ENCODE data around the gene UCHL3. TPM values are rescaled to one million over a fixed set of nuclear protein-coding genes. Genes with fewer than 3 reads are reported as not detected.

UCHL3 gene
- total RNA-seq, 1 experiment from 2014 or later = 50.0 TPM

DNA sequence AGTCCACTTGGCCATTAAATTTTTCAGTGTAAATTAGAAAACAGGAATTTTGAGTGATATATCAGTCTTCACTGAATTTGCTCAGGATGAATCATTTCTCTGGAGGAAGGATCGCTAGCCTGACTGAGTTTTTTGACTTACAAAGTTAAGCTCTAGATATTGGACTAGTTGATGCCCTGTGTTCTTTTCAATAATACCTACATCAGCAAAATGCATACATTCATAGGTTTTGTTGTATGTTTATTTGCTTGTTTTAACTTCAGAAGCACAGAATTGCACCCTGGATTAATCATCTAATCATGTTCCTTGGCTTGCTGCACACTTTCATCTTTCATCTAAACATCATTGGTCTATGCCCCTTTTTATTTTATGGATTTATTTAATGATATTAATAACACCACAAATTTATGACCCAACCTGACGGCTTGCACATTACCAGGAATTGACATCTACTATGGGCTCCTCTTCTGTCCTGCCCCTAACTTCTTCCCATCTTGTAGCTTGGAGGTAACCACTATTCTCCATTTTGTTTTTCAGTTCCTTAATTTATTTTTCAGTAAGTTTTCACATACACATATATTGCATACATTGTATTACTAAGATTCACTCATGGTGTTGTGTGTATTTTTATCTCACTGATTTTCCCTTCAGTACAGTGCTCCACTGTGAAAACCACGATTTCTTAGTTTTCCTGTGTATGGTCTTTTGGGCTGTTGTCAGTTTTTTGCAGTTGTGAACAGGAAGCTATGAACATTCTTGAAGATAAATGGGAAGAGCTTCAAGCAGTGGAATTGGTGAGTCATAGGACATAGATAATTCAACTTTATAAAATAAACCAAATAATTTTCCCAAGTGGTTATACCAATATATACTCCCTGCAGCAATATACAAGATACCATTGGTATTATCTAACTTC, 35.3 kb upstream of the UCHL3 start:
- ATAC-seq (no peak), DNase-seq (no peak)
- intact Hi-C loops (cut with micrococcal nuclease) = no loop called here
- Histone ChIP-seq H3K9ac (ENCODE audit: low read length) (no peak overlapping the region), H3K4me3 (ENCODE audit: low read length) (no peak overlapping the region), H2AFZ (ENCODE audit: low read length) (no peak overlapping the region), H3K36me3 (ENCODE audit: low read depth, low read length) (no peaks in the 10 kb centered on the region), H3K27me3 (ENCODE audit: low read length) (no peaks in the 10 kb centered on the region), H3K79me2 (ENCODE audit: low read length) (no peaks in the 10 kb centered on the region), H3K4me1 (ENCODE audit: insufficient read depth, low read length) (no peaks in the 10 kb centered on the region), H3K4me2 (ENCODE audit: low read length) (no peak overlapping the region), H3K27ac (ENCODE audit: low read length) (no peak overlapping the region), H3F3A (ENCODE audit: low read length, unreplicated experiment) (no peaks in the 10 kb centered on the region), H3K9me2 (replicated peaks; ENCODE audit: low read length) (no peaks in the 10 kb centered on the region), H3K9me3 (ENCODE audit: low read length) (no peaks in the 10 kb centered on the region), H4K20me1 (ENCODE audit: low read length) (no peaks in the 10 kb centered on the region)
- BruUV-seq (replicated peaks) = no TSS peak
- ChIA-PET CTCF (no interaction called here), POLR2A (ENCODE audit: unreplicated experiment) (no interaction called here)
- TF ChIP-seq EZH2phosphoT487 (IDR thresholded peaks at IDR 0.05; ENCODE audit: borderline replicate concordance, low read length) = no peak
- TF ChIP-seq EZH2 (IDR thresholded peaks at IDR 0.05; ENCODE audit: low read length, unreplicated experiment) = no peak
- TF ChIP-seq, protein P1, sequence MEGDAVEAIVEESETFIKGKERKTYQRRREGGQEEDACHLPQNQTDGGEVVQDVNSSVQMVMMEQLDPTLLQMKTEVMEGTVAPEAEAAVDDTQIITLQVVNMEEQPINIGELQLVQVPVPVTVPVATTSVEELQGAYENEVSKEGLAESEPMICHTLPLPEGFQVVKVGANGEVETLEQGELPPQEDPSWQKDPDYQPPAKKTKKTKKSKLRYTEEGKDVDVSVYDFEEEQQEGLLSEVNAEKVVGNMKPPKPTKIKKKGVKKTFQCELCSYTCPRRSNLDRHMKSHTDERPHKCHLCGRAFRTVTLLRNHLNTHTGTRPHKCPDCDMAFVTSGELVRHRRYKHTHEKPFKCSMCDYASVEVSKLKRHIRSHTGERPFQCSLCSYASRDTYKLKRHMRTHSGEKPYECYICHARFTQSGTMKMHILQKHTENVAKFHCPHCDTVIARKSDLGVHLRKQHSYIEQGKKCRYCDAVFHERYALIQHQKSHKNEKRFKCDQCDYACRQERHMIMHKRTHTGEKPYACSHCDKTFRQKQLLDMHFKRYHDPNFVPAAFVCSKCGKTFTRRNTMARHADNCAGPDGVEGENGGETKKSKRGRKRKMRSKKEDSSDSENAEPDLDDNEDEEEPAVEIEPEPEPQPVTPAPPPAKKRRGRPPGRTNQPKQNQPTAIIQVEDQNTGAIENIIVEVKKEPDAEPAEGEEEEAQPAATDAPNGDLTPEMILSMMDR (conservative IDR thresholded peaks at IDR 0.05; ENCODE audit: low read depth, low read length) = no peak

DNA sequence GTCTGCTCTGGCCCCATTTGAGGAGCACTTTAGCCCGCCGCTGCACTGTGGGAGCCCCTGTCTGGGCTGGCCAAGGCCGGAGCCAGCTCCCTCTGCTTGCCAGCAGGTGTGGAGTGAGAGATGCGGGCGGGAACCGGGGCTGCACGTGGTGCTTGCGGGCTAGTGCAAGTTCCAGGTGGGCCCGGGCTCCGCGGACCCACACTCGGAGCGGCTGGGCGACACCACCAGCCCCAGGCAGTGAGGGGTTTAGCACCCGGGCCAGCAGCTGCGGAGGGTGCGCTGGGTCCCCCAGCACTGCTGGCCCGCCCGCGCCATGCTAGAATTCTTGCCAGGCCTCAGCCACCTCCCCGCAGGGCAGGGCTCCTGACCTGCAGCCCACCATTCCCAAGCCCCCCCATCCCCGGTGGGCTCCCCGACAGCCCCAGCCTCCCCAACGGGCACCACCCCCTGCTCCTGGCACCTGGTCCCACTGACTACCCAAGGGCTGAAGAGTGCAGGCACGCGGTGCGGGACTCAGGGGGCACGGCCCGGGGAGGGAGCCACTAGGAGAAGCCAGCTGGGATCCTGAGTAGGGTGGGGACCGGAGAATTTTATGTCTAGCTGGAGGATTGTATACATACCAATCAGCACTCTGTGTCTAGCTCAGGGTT, 31.0 kb upstream of the UCHL3 start:
- Histone ChIP-seq H3K27ac (ENCODE audit: low read length) (no peak overlapping the region), H4K20me1 (ENCODE audit: low read length) (no peaks in the 10 kb centered on the region), H3K4me2 (ENCODE audit: low read length) (no peak overlapping the region), H3K4me3 (ENCODE audit: low read length) (no peak overlapping the region), H2AFZ (ENCODE audit: low read length) (no peak overlapping the region), H3K9me3 (ENCODE audit: low read length) (no peaks in the 10 kb centered on the region), H3F3A (ENCODE audit: low read length, unreplicated experiment) (no peaks in the 10 kb centered on the region), H3K36me3 (ENCODE audit: low read depth, low read length) (no peaks in the 10 kb centered on the region), H3K9ac (ENCODE audit: low read length) (no peak overlapping the region), H3K27me3 (ENCODE audit: low read length) (no peaks in the 10 kb centered on the region), H3K4me1 (ENCODE audit: insufficient read depth, low read length) (no peaks in the 10 kb centered on the region), H3K9me2 (replicated peaks; ENCODE audit: low read length) (no peaks in the 10 kb centered on the region), H3K79me2 (ENCODE audit: low read length) (no peaks in the 10 kb centered on the region)
- ATAC-seq (no peak), DNase-seq (no peak)
- ChIA-PET POLR2A (ENCODE audit: unreplicated experiment) (no interaction called here), CTCF (no interaction called here)
- no TSS peak for BruUV-seq (replicated peaks)
- intact Hi-C loops (cut with micrococcal nuclease) = no loop called here
- TF ChIP-seq, protein P1 (conservative IDR thresholded peaks at IDR 0.05; ENCODE audit: low read depth, low read length) = no peak
- no peak for TF ChIP-seq EZH2phosphoT487 (IDR thresholded peaks at IDR 0.05; ENCODE audit: borderline replicate concordance, low read length)
- TF ChIP-seq EZH2 (IDR thresholded peaks at IDR 0.05; ENCODE audit: low read length, unreplicated experiment) = no peak

DNA sequence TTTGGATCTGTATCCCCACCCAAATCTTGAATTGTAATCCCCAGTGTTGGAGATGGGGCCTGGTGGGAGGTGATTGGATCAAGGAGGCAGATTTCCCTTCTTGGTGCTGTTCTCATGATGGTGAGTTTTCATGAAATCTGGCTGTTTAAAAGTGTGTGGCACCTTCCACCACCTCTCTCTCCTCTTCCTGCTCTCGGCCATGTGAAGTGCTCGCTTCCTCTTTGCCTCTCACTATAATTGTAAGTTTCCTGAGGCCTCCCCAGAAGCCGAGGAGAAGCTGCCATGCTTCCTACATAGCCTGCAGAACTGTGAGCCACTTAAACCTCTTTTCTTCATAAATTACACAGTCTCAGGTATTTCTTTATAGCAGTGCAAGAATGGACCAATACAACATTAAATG, 27.6 kb upstream of the UCHL3 start:
- Histone ChIP-seq H3K4me1 (ENCODE audit: insufficient read depth, low read length) (no peaks in the 10 kb centered on the region), H4K20me1 (ENCODE audit: low read length) (no peaks in the 10 kb centered on the region), H3F3A (ENCODE audit: low read length, unreplicated experiment) (no peaks in the 10 kb centered on the region), H3K9me3 (ENCODE audit: low read length) (no peaks in the 10 kb centered on the region), H3K27ac (ENCODE audit: low read length) (no peak overlapping the region), H3K27me3 (ENCODE audit: low read length) (no peaks in the 10 kb centered on the region), H3K9me2 (replicated peaks; ENCODE audit: low read length) (no peaks in the 10 kb centered on the region), H3K79me2 (ENCODE audit: low read length) (no peaks in the 10 kb centered on the region), H3K9ac (ENCODE audit: low read length) (no peak overlapping the region), H3K4me3 (ENCODE audit: low read length) (no peak overlapping the region), H3K4me2 (ENCODE audit: low read length) (no peak overlapping the region), H2AFZ (ENCODE audit: low read length) (no peak overlapping the region), H3K36me3 (ENCODE audit: low read depth, low read length) (no peaks in the 10 kb centered on the region; the same call in 1 of the 2 replicates)
- intact Hi-C loops (cut with micrococcal nuclease) = no loop called here
- ChIA-PET POLR2A (ENCODE audit: unreplicated experiment) (no interaction called here), CTCF (no interaction called here)
- ATAC-seq = no peak
- TF ChIP-seq, protein P1 (conservative IDR thresholded peaks at IDR 0.05; ENCODE audit: low read depth, low read length) = no peak
- no peak for TF ChIP-seq EZH2phosphoT487 (IDR thresholded peaks at IDR 0.05; ENCODE audit: borderline replicate concordance, low read length)
- DNase-seq = no peak
- BruUV-seq (replicated peaks) = no TSS peak

Measured in PC-3 (cell line).